Activated T-cell treated with anti-CD3 and anti-CD28 coated beads, Interleukin-2, amount 50 U/mL, for 72 hours (primary cell): ENCODE measurements around the gene GPR15. TPM values are rescaled to one million over a fixed set of nuclear protein-coding genes. Genes with fewer than 3 reads are reported as not detected.

Source experiments
- ATAC-seq, 2 donors: fragments of 150-1000 bp; cut with Tn5 transposase; replicated peaks in 1 of 2; 2 replicates each; pipeline ENCODE4 v1.10.0; 2021; ENCODE audit warnings: moderate library complexity in 2 of 2, mild to moderate bottlenecking in 1 of 2
- DNase-seq, 2 donors: peaks; one replicate each; pipeline ENCODE4 v3.0.0; 2021 to 2022; ENCODE audit warnings: mixed read lengths in 1 of 2
- H3K27ac Mint-ChIP-seq: one replicate; pipeline ENCODE4 v1.8.0; 2022; ENCODE audit warnings: mild to moderate bottlenecking, moderate library complexity, mixed read lengths
- H3K27me3 Mint-ChIP-seq: one replicate; pipeline ENCODE4 v1.8.0; 2022; ENCODE audit warnings: low read depth, mixed read lengths
- H3K36me3 Mint-ChIP-seq, 2 donors: one replicate each; pipeline ENCODE4 v1.8.0; 2022; ENCODE audit warnings: mixed read lengths in 2 of 2, mild to moderate bottlenecking in 1 of 2; ENCODE audit not compliant: insufficient read depth in 2 of 2
- H3K4me1 Mint-ChIP-seq: one replicate; pipeline ENCODE4 v1.8.0; 2022; ENCODE audit warnings: low read depth, mixed read lengths
- H3K4me3 Mint-ChIP-seq, 2 donors: one replicate each; pipeline ENCODE4 v1.8.0; 2022; ENCODE audit warnings: mild to moderate bottlenecking in 2 of 2, mixed read lengths in 2 of 2, moderate library complexity in 2 of 2
- H3K9me3 Mint-ChIP-seq, 2 donors: one replicate each; pipeline ENCODE4 v1.8.0; 2022; ENCODE audit warnings: mixed read lengths in 2 of 2
- total RNA-seq, 2 donors: library from RNA; stranded (reverse); gene quantifications; one replicate each; pipeline ENCODE4 v1.2.3, GENCODE V29; 2022

The GPR15 gene
- total RNA-seq: 10 to 100 TPM in 1 of 2 donors, 1 to 10 TPM in 1; 4.6 to 24.0 TPM

DNA sequence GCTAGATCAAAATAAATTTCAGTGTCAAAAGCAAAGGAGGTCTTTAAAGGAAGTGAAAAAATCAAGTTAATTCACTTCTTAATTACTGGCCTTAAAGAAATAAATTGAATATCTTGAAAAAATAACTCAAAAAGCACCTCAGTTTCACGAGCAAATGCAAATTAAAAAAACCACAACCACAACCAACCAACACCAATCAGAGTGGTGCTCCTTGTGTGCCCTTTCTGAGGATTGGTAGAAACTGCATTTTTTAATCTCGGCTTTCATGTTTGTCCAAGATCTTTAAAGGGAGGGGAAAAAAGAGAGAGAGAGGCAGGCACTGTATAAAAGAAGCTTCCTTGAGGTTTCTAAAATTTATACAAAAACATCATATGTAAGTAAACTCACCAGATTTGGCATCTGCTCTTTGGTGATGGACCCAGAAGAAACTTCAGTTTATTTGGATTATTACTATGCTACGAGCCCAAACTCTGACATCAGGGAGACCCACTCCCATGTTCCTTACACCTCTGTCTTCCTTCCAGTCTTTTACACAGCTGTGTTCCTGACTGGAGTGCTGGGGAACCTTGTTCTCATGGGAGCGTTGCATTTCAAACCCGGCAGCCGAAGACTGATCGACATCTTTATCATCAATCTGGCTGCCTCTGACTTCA, at the start of gene GPR15:
Gene GPR15, plus strand, starts transcription at position 357 of the 653 bp plus-strand sequence. Its CDS starts 56 bp downstream, at position 413.
- Mint-ChIP-seq H3K9me3 (no peaks in the 10 kb centered on the region), H3K36me3 (peaks cover 13% of the 10 kb centered on the region in 2 donors), H3K4me3 (peak within 1 kb of the TSS; percentile 33 to 70), H3K4me1 (peaks cover 55% of the 10 kb centered on the region), H3K27ac (peak within 1 kb of the TSS; percentile 51), H3K27me3 (no peaks in the 10 kb centered on the region)
- ATAC-seq (peak in 1 of 2 donors; percentile 16), DNase-seq (no peak)

GRCh38 chr3:98482717-98483482, 48.9 kb upstream of the GPR15 start:
- Mint-ChIP-seq H3K4me1 (no peaks in the 10 kb centered on the region), H3K9me3 (peaks cover 18 to 23% of the 10 kb centered on the region in 2 donors), H3K4me3 (no peak overlapping the region), H3K27me3 (peaks cover 26% of the 10 kb centered on the region), H3K36me3 (peaks cover 15 to 17% of the 10 kb centered on the region in 2 donors), H3K27ac (no peak overlapping the region)
- ATAC-seq: no peak
- no peak for DNase-seq

DNA sequence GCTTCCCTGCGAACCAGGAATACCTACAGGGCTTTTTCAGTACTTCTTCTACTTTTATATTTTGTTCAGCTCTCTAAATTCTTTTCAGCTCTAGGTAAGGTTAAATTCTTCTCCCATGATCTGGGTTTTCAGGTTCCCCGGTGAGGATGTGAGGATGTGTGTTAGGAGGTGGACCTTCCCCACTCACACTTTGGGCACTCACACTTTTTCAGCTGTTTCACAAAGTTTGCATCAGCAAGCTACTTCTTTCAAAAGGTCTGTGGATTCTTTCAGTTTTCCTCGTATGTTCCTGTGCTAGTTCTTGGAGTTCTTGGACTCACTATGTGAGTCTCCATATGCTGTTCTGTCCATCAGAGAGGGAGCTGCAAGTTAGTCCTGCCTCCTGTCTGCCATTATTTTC, 48.2 kb upstream of the GPR15 start:
- peaks cover 26% of the 10 kb centered on the region for H3K27me3 Mint-ChIP-seq
- H3K9me3 Mint-ChIP-seq: peaks cover 21 to 28% of the 10 kb centered on the region in 2 donors
- H3K4me3 Mint-ChIP-seq: no peak overlapping the region
- ATAC-seq (no peak), DNase-seq (no peak)
- H3K36me3 Mint-ChIP-seq: peaks cover 18 to 20% of the 10 kb centered on the region in 2 donors
- H3K27ac Mint-ChIP-seq: no peak overlapping the region
- no peaks in the 10 kb centered on the region for H3K4me1 Mint-ChIP-seq

DNA sequence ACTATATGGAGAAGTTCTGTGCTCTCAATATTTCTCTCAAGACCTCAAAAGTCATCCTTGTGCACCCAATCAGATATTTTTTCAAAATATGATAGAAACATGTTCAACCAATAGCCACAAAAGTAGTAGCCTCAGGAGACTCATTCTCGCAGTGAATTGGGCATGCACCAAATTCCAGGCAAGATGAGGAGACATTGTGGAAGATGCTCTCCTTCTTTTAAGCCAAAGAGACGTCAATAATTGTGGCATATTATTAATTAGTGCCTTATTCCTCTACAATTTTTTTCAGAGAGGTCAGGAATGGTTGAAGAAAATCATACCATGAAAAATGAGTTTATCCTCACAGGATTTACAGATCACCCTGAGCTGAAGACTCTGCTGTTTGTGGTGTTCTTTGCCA, 34.4 kb upstream of the GPR15 start, which contains the start of gene OR5K2:
Gene OR5K2, plus strand, starts transcription at position 301 of the 400 bp plus-strand sequence. Its CDS starts 0 bp downstream, at position 301.
- H3K27me3 Mint-ChIP-seq: peaks cover 12% of the 10 kb centered on the region
- H3K4me1 Mint-ChIP-seq: peaks cover 4% of the 10 kb centered on the region
- H3K27ac Mint-ChIP-seq: no peak within 1 kb of the TSS
- no peak within 1 kb of the TSS for H3K4me3 Mint-ChIP-seq
- ATAC-seq (no peak), DNase-seq (no peak)
- H3K36me3 Mint-ChIP-seq: no peaks in the 10 kb centered on the region
- H3K9me3 Mint-ChIP-seq: no peaks in the 10 kb centered on the region

- H3K4me3 Mint-ChIP-seq: no peak overlapping the region
- peaks cover 17% of the 10 kb centered on the region for H3K4me1 Mint-ChIP-seq
- H3K36me3 Mint-ChIP-seq: peaks cover 0 to 3% of the 10 kb centered on the region in 2 donors
- H3K27ac Mint-ChIP-seq: no peak overlapping the region
- ATAC-seq (no peak), DNase-seq (no peak)
- no peaks in the 10 kb centered on the region for H3K27me3 Mint-ChIP-seq
- H3K9me3 Mint-ChIP-seq: no peaks in the 10 kb centered on the region
These were observed 31.8 kb upstream of the GPR15 start for GRCh38 chr3:98500019-98500418.

- no peak for DNase-seq
- Mint-ChIP-seq H3K9me3 (no peaks in the 10 kb centered on the region), H3K4me3 (no peak overlapping the region), H3K27me3 (no peaks in the 10 kb centered on the region), H3K27ac (no peak overlapping the region), H3K4me1 (peaks cover 17% of the 10 kb centered on the region), H3K36me3 (peaks cover 3% of the 10 kb centered on the region in 2 donors)
- ATAC-seq: no peak
These were observed 30.5 kb upstream of the GPR15 start for GRCh38 chr3:98501270-98501669.

DNA sequence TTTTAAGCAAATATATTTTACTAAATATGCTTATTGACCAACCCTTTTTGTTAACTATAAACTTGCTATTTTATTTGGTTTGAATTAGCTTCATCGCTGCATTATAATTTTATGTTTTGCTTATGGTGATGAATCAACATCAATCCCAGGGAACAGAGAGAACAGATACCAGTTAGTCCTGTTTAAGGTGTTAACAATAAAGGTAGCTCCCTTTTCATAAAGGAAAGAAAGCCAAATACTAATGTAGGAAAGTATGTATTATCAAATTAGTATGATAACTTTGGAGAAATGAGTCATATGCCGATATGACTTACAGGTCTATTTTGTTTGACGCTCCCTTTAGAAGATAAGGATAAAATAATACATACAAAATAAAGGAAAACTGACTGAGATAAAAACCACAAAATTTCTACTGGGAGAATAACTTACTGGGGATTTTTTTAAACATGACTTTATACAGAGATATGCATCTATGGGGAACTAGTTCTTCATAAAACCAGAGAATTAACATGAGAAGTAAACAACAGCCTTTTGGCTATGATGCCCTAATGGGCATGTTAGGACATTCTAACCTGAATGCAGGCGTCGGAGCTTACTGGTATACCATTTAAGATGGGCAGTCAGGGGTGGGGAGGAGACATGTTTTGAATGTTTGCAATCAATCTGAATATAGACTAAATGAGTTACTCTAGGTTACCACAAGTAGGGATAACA, 29.8 kb upstream of the GPR15 start:
- Mint-ChIP-seq H3K27ac (no peak overlapping the region), H3K4me3 (no peak overlapping the region)
- no peak for ATAC-seq

DNA sequence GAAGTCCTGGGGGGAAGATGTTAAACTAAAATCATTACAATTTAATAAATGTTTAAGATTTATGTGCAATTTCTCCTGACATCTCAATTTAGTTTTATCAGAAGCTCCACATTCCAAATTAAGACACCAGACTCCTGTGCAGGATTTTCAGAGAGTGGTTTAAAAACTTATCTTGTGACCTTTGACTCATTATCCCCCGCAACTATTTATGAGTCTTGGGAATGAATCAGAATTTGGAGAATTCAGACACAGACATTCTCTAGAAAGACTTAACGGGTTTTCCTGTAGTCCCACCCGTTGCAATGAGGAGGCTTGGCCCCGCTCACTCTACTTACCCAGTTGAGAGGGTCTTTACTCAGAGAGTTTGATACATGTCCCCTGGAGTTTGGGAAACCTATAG, 27.2 kb upstream of the GPR15 start:
- Mint-ChIP-seq H3K27me3 (no peaks in the 10 kb centered on the region), H3K4me1 (peaks cover 26% of the 10 kb centered on the region), H3K27ac (no peak overlapping the region), H3K4me3 (no peak overlapping the region), H3K36me3 (peaks cover 6 to 15% of the 10 kb centered on the region in 2 donors), H3K9me3 (peaks cover 0 to 4% of the 10 kb centered on the region in 2 donors)
- DNase-seq: no peak
- ATAC-seq: no peak

More for the DNA sequence above, 29.8 kb upstream of the GPR15 start:
- no peaks in the 10 kb centered on the region for H3K27me3 Mint-ChIP-seq
- H3K36me3 Mint-ChIP-seq: peaks cover 6 to 7% of the 10 kb centered on the region in 2 donors
- H3K4me1 Mint-ChIP-seq: peaks cover 17% of the 10 kb centered on the region
- peaks cover 0 to 3% of the 10 kb centered on the region in 2 donors for H3K9me3 Mint-ChIP-seq
- DNase-seq: no peak

GRCh38 chr3:98508582-98508981, 23.2 kb upstream of the GPR15 start:
- ATAC-seq (peak in 1 of 2 donors; percentile 34), DNase-seq (no peak)
- Mint-ChIP-seq H3K4me1 (peaks cover 25% of the 10 kb centered on the region), H3K36me3 (peaks cover 8 to 12% of the 10 kb centered on the region in 2 donors), H3K4me3 (peak overlapping the region in 1 of 2 donors; percentile 18), H3K27me3 (no peaks in the 10 kb centered on the region), H3K27ac (peak overlapping the region; percentile 48), H3K9me3 (peaks cover 0 to 4% of the 10 kb centered on the region in 2 donors)

DNA sequence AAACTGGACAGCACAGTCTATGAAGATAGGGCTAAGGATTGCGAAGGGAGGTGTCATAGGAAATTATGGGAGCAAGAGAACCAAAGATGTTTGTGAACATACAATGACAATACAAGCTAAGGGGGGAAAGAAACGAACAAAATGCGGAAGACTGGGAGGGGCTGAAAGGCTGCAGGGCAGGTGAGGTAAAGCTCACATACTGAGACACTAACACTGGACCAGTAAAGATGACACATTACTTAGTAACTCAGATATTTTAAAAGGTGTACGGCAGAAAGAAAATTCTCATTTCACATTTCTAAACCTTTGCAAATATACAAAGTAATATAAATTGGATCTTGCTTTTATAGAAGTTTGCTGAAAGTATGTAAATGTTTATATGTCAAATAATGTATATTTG, 19.2 kb upstream of the GPR15 start:
- ATAC-seq (no peak), DNase-seq (no peak)
- Mint-ChIP-seq H3K36me3 (peaks cover 10 to 35% of the 10 kb centered on the region in 2 donors), H3K4me3 (no peak overlapping the region), H3K27ac (peak overlapping the region; percentile 32), H3K27me3 (no peaks in the 10 kb centered on the region), H3K4me1 (peaks cover 56% of the 10 kb centered on the region), H3K9me3 (peaks cover 0 to 1% of the 10 kb centered on the region in 2 donors)

- Mint-ChIP-seq H3K27me3 (no peaks in the 10 kb centered on the region), H3K36me3 (peaks cover 11 to 34% of the 10 kb centered on the region in 2 donors), H3K4me1 (peaks cover 60% of the 10 kb centered on the region), H3K4me3 (no peak overlapping the region), H3K27ac (no peak overlapping the region), H3K9me3 (peaks cover 0 to 1% of the 10 kb centered on the region in 2 donors)
- peak; percentile 47 to 65 for ATAC-seq
- DNase-seq: peak in 1 of 2 donors; percentile 48
These were observed 18.7 kb upstream of the GPR15 start for GRCh38 chr3:98513091-98513511.

DNA sequence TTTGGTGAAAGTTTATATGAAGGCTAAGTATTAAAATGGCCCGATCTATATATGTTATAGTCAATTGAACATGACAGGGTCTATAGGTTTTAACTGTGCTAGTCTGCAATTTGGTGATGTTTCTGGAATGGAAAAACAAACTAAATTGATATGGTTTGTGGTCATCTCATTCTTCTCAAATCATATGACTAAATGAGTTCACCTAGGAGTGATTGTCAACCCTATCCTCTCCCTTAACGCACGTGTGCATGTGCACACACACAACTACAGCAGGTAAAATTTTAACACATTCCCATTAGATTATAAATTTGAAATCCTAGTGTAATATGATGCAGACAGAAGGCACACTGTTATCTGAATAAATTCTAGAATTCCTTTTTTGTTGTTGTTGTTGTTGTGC, 18.0 kb upstream of the GPR15 start:
- H3K9me3 Mint-ChIP-seq: no peaks in the 10 kb centered on the region
- DNase-seq (no peak), ATAC-seq (peak; percentile 50 to 52)
- peaks cover 60% of the 10 kb centered on the region for H3K4me1 Mint-ChIP-seq
- H3K36me3 Mint-ChIP-seq: peaks cover 13 to 40% of the 10 kb centered on the region in 2 donors
- no peaks in the 10 kb centered on the region for H3K27me3 Mint-ChIP-seq
- peak overlapping the region in 1 of 2 donors; percentile 50 for H3K4me3 Mint-ChIP-seq
- H3K27ac Mint-ChIP-seq: peak overlapping the region; percentile 76
